LNCaP clone FGC (cell line): Measurements from ENCODE around the gene ETV6.

Experiments used
- DNase-seq: peaks from one replicate; pipeline ENCODE4 v3.0.0-alpha.2; 2011; ENCODE audit warnings: low read depth
- H3K4me3 ChIP-seq: 2 replicates; pipeline ENCODE4 v1.5.1; 2011; ENCODE audit warnings: mild to moderate bottlenecking, low read depth, low read length, control low read depth
- CTCF ChIP-seq: IDR thresholded peaks from 2 replicates; pipeline ENCODE4 v1.5.1; 2012; ENCODE audit warnings: mild to moderate bottlenecking; ENCODE audit not compliant: control insufficient read depth, insufficient read depth; ENCODE audit errors: extremely low read depth

ETV6 gene

GRCh38 chr12:11652351-11653040 is 3.0 kb downstream of the ETV6 start:
- no peak for TF ChIP-seq CTCF
- no peak overlapping the region for H3K4me3 ChIP-seq
- DNase-seq: no peak

GRCh38 chr12:11653215-11653753 is 3.8 kb downstream of the ETV6 start:
- no peak for DNase-seq
- TF ChIP-seq CTCF: no peak
- H3K4me3 ChIP-seq: no peak overlapping the region

GRCh38 chr12:11654338-11654737 is 4.9 kb downstream of the ETV6 start:
- no peak for DNase-seq
- H3K4me3 ChIP-seq: no peak overlapping the region
- TF ChIP-seq CTCF: no peak

GRCh38 chr12:11654802-11655201 is 5.3 kb downstream of the ETV6 start:
- no peak for TF ChIP-seq CTCF
- no peak overlapping the region for H3K4me3 ChIP-seq
- DNase-seq: no peak

- no peak for TF ChIP-seq CTCF
- H3K4me3 ChIP-seq: no peak overlapping the region
- no peak for DNase-seq
Observed at GRCh38 chr12:11655842-11656241, 6.4 kb downstream of the ETV6 start.

- DNase-seq: no peak
- no peak for TF ChIP-seq CTCF
- no peak overlapping the region for H3K4me3 ChIP-seq
Observed at GRCh38 chr12:11656550-11656949, 7.1 kb downstream of the ETV6 start.

- DNase-seq: no peak
- no peak overlapping the region for H3K4me3 ChIP-seq
- TF ChIP-seq CTCF: no peak
Observed at GRCh38 chr12:11657511-11657910, 8.0 kb downstream of the ETV6 start.
